H9 (cell line): Measurements from ENCODE around the gene KIF4A. TPM values are rescaled to one million over a fixed set of nuclear protein-coding genes. Genes with fewer than 3 reads are reported as not detected.

ENCODE experiments used
- DNase-seq: peaks from one replicate; pipeline ENCODE4 v3.0.0-alpha.2; 2017
- H2AFZ ChIP-seq: one replicate; pipeline ENCODE4 v1.6.1; 2013; ENCODE audit warnings: mild to moderate bottlenecking, low read length, control low read depth, moderate library complexity
- H2AK5ac ChIP-seq: 2 replicates; pipeline ENCODE4 v1.6.1; 2013; ENCODE audit warnings: low read length, control low read depth, mixed read lengths; ENCODE audit not compliant: insufficient read length
- H2BK120ac ChIP-seq: one replicate; pipeline ENCODE4 v1.6.1; 2013; ENCODE audit warnings: low read depth, mild to moderate bottlenecking, low read length, control low read depth, inconsistent platforms; ENCODE audit not compliant: poor library complexity, severe bottlenecking
- H2BK12ac ChIP-seq: 2 replicates; pipeline ENCODE4 v1.6.1; 2013; ENCODE audit warnings: low read length, control low read depth, mixed read lengths, low read depth; ENCODE audit not compliant: insufficient read length
- H2BK15ac ChIP-seq: 2 replicates; pipeline ENCODE4 v1.6.1; 2013; ENCODE audit warnings: low read depth, low read length, control low read depth
- H2BK20ac ChIP-seq: one replicate; pipeline ENCODE4 v1.6.1; 2013; ENCODE audit warnings: low read depth, mild to moderate bottlenecking, low read length, control low read depth, inconsistent platforms; ENCODE audit not compliant: poor library complexity, severe bottlenecking
- H2BK5ac ChIP-seq: 2 replicates; pipeline ENCODE4 v1.6.1; 2013; ENCODE audit warnings: low read length, control low read depth, mixed read lengths; ENCODE audit not compliant: insufficient read length
- H3K14ac ChIP-seq: 2 replicates; pipeline ENCODE4 v1.6.1; 2013; ENCODE audit warnings: low read length, control low read depth; ENCODE audit not compliant: insufficient read depth
- H3K18ac ChIP-seq: 2 replicates; pipeline ENCODE4 v1.6.1; 2013; ENCODE audit warnings: low read depth, mild to moderate bottlenecking, mixed read lengths, low read length, control low read depth; ENCODE audit not compliant: insufficient read length
- H3K23ac ChIP-seq: 2 replicates; pipeline ENCODE4 v1.6.1; 2013; ENCODE audit warnings: low read length, control low read depth, mixed read lengths, low read depth; ENCODE audit not compliant: insufficient read length
- H3K23me2 ChIP-seq: 2 replicates; pipeline ENCODE4 v1.6.1; 2013; ENCODE audit warnings: low read depth, mild to moderate bottlenecking, mixed read lengths, low read length, control low read depth; ENCODE audit not compliant: insufficient read length, poor library complexity, severe bottlenecking
- H3K27ac ChIP-seq: 2 replicates; pipeline ENCODE4 v1.5.1; 2013; ENCODE audit warnings: low read length, control low read depth, mixed read lengths, low read depth; ENCODE audit not compliant: insufficient read length
- H3K27me3 ChIP-seq: 2 replicates; pipeline ENCODE4 v1.6.1; 2013; ENCODE audit warnings: low read length, control low read depth, inconsistent platforms; ENCODE audit not compliant: insufficient read depth
- H3K4ac ChIP-seq: 2 replicates; pipeline ENCODE4 v1.6.1; 2013; ENCODE audit warnings: low read depth, mild to moderate bottlenecking, control low read depth, inconsistent platforms, low read length, moderate library complexity
- H3K4me1 ChIP-seq: 2 replicates; pipeline ENCODE4 v1.6.1; 2013; ENCODE audit warnings: low read length, control low read depth, inconsistent platforms; ENCODE audit not compliant: insufficient read depth
- H3K4me2 ChIP-seq: 2 replicates; pipeline ENCODE4 v1.6.1; 2013; ENCODE audit warnings: low read length, control low read depth, mixed read lengths; ENCODE audit not compliant: insufficient read length, insufficient read depth
- H3K56ac ChIP-seq: 2 replicates; pipeline ENCODE4 v1.6.1; 2013; ENCODE audit warnings: low read depth, mild to moderate bottlenecking, mixed read lengths, low read length, control low read depth; ENCODE audit not compliant: insufficient read length
- H3K79me1 ChIP-seq: 2 replicates; pipeline ENCODE4 v1.6.1; 2013; ENCODE audit warnings: low read depth, mild to moderate bottlenecking, moderate library complexity, low read length, control low read depth, inconsistent platforms; ENCODE audit not compliant: insufficient read depth, poor library complexity, severe bottlenecking
- H3K79me2 ChIP-seq: 2 replicates; pipeline ENCODE4 v1.6.1; 2013; ENCODE audit warnings: low read length, control low read depth, inconsistent platforms; ENCODE audit not compliant: insufficient read depth
- H3K9ac ChIP-seq: 2 replicates; pipeline ENCODE4 v1.6.1; 2013; ENCODE audit warnings: low read length, control low read depth, mixed read lengths; ENCODE audit not compliant: insufficient read length; ENCODE audit errors: extremely low read depth
- H3K9me3 ChIP-seq: one replicate; pipeline ENCODE4 v1.6.1; 2013; ENCODE audit warnings: low read depth, low read length, inconsistent platforms; ENCODE audit not compliant: control insufficient read depth
- H3T11ph ChIP-seq: one replicate; pipeline ENCODE4 v1.6.1; 2013; ENCODE audit warnings: mild to moderate bottlenecking, low read length, control low read depth, inconsistent platforms
- H4K20me1 ChIP-seq: one replicate; pipeline ENCODE4 v1.6.1; 2013; ENCODE audit not compliant: control insufficient read depth, insufficient read length, insufficient read depth
- H4K5ac ChIP-seq: 2 replicates; pipeline ENCODE4 v1.6.1; 2013; ENCODE audit warnings: low read depth, mild to moderate bottlenecking, mixed read lengths, low read length, control low read depth; ENCODE audit not compliant: insufficient read length
- H4K8ac ChIP-seq: replicated peaks from 2 replicates; pipeline ENCODE4 v1.6.1; 2013; ENCODE audit warnings: low read length, control low read depth, mixed read lengths, low read depth; ENCODE audit not compliant: insufficient read length
- H4K91ac ChIP-seq: 2 replicates; pipeline ENCODE4 v1.6.1; 2013; ENCODE audit warnings: low read depth, mild to moderate bottlenecking, moderate library complexity, mixed read lengths, low read length, control low read depth; ENCODE audit not compliant: insufficient read length
- H3K27ac Mint-ChIP-seq, 3 experiments: 2 replicates in 2 of 3; 3 replicates in 1 of 3; pipeline ENCODE4 v1.8.0; 2020 to 2021; ENCODE audit warnings: mixed read lengths in 3 of 3, mild to moderate bottlenecking in 1 of 3, moderate library complexity in 1 of 3
- H3K27me3 Mint-ChIP-seq: 2 replicates; pipeline ENCODE4 v1.8.0; 2021; ENCODE audit warnings: low read depth, mild to moderate bottlenecking, moderate library complexity, mixed read lengths
- H3K36me3 Mint-ChIP-seq, 3 experiments: 2 replicates in 2 of 3; 3 replicates in 1 of 3; pipeline ENCODE4 v1.8.0; 2020 to 2021; ENCODE audit warnings: low read depth in 3 of 3, mixed read lengths in 3 of 3; ENCODE audit not compliant: insufficient read depth in 1 of 3
- H3K4me1 Mint-ChIP-seq, 2 experiments: 2 replicates each; pipeline ENCODE4 v1.8.0; 2020; ENCODE audit warnings: mixed read lengths in 2 of 2
- H3K4me3 Mint-ChIP-seq, 2 experiments: 2 replicates in 1 of 2; 3 replicates in 1 of 2; pipeline ENCODE4 v1.8.0; 2020 to 2021; ENCODE audit warnings: mild to moderate bottlenecking in 2 of 2, mixed read lengths in 2 of 2, moderate library complexity in 1 of 2
- H3K9me3 Mint-ChIP-seq, 2 experiments: 2 replicates in 1 of 2; 3 replicates in 1 of 2; pipeline ENCODE4 v1.8.0; 2020; ENCODE audit warnings: mild to moderate bottlenecking in 2 of 2, mixed read lengths in 2 of 2, moderate library complexity in 1 of 2
- CTCF ChIP-seq: fragments of 200-600 bp; sonication (generic); conservative IDR thresholded peaks from 3 replicates; pipeline ENCODE4 v1.8.0; 2021; ENCODE audit warnings: antibody characterized with exemption, mild to moderate bottlenecking
- WGBS: extraction: QIAGEN DNeasy Blood & Tissue Kit; methylation state at CpG from one replicate; pipeline ENCODE4 v1.1.7; 2013; ENCODE audit warnings: missing lambda C conversion rate, low lambda C conversion rate, mixed read lengths; ENCODE audit not compliant: insufficient read length; ENCODE audit errors: extremely low coverage; 5-methylcytosine and 5-hydroxymethylcytosine counted together
- total RNA-seq: library from RNA; stranded (reverse); gene quantifications from 2 replicates; pipeline ENCODE4 v1.2.1, GENCODE V29; 2021

Gene KIF4A
- total RNA-seq, 1 experiment from 2014 or later: 41.8 TPM

GRCh38 chrX:70386235-70386634, 96.3 kb downstream of the KIF4A start:
- Histone ChIP-seq H2AFZ (no peak overlapping the region), H4K20me1 (no peaks in the 10 kb centered on the region), H4K91ac (no peak overlapping the region), H3K79me2 (no peaks in the 10 kb centered on the region), H4K5ac (no peak overlapping the region), H3K23me2 (no peaks in the 10 kb centered on the region), H2BK20ac (no peak overlapping the region), H3K18ac (no peak overlapping the region), H2AK5ac (no peak overlapping the region), H3K14ac (no peak overlapping the region), H2BK5ac (no peak overlapping the region), H3T11ph (no peak overlapping the region), H4K8ac (no peak overlapping the region), H2BK12ac (no peak overlapping the region), H2BK15ac (no peak overlapping the region), H3K27me3 (no peaks in the 10 kb centered on the region), H3K4me1 (no peaks in the 10 kb centered on the region), H3K56ac (no peak overlapping the region), H3K79me1 (no peaks in the 10 kb centered on the region), H3K23ac (no peak overlapping the region), H3K9me3 (peaks cover 6% of the 10 kb centered on the region), H3K4ac (no peak overlapping the region), H3K4me2 (no peak overlapping the region), H3K27ac (no peak overlapping the region), H2BK120ac (no peak overlapping the region), H3K9ac (no peak overlapping the region)
- Mint-ChIP-seq H3K27me3 (no peaks in the 10 kb centered on the region), H3K4me1 (no peaks in the 10 kb centered on the region), H3K27ac (no peak overlapping the region), H3K36me3 (peaks cover 31 to 78% (median 67%) of the 10 kb centered on the region in 3 experiments), H3K4me3 (no peak overlapping the region), H3K9me3 (peaks cover 52 to 74% of the 10 kb centered on the region in 2 experiments)
- TF ChIP-seq CTCF: no peak
- WGBS: no CpG with 5 or more reads among the region's 2 CpGs
- no peak for DNase-seq
